Colonic mucosa (tissue), 4 donors: ENCODE data around the gene ENSA. TPM values are rescaled to one million over a fixed set of nuclear protein-coding genes. Genes with fewer than 3 reads are reported as not detected.
"Not testable (repeated sequence)": the region's sequence is repeated elsewhere in the genome, so short reads cannot be mapped to it uniquely, and the experiment has no call there.

Source experiments
- DNase-seq: peaks from one replicate; pipeline ENCODE4 v3.0.0-alpha.2; 2020
- H3K27ac ChIP-seq: fragments of 200-600 bp; one replicate; pipeline ENCODE4 v1.8.0; 2021
- H3K27me3 ChIP-seq: fragments of 200-600 bp; one replicate; pipeline ENCODE4 v1.8.0; 2021
- H3K36me3 ChIP-seq: fragments of 200-600 bp; one replicate; pipeline ENCODE4 v1.8.0; 2021
- H3K4me1 ChIP-seq: fragments of 200-600 bp; one replicate; pipeline ENCODE4 v1.8.0; 2021; ENCODE audit warnings: mild to moderate bottlenecking
- H3K4me3 ChIP-seq: fragments of 200-600 bp; one replicate; pipeline ENCODE4 v1.8.0; 2021
- H3K9ac ChIP-seq, 2 donors: one replicate each; pipeline ENCODE4 v1.7.0; 2013; ENCODE audit warnings: control low read depth in 2 of 2, low read depth in 2 of 2, low read length in 2 of 2
- H3K9me3 ChIP-seq: fragments of 200-600 bp; one replicate; pipeline ENCODE4 v1.8.0; 2021
- CTCF ChIP-seq: fragments of 200-600 bp; IDR thresholded peaks from one replicate; pipeline ENCODE4 v1.8.0; 2022; ENCODE audit warnings: antibody characterized with exemption, mild to moderate bottlenecking
- intact Hi-C: fragments of 100-400 bp; cut with DNase I; formaldehyde crosslinking; loops from one replicate; pipeline ENCODE4 v1.14.1; 2022
- total RNA-seq, 2 donors: library from RNA; stranded (reverse); fragmentation: NEBNext Ultra II Directional in 1 of 2; extraction: Animal tissue kit (Norgen Biotek cat#: 25700) in 1 of 2; gene quantifications; one replicate each; pipeline ENCODE4 v1.2.1, GENCODE V29; 2021
- donor health status: healthy.
- donor health status: DM: no; HTN: no; CAD: no.
- donor health status: DM: no; HTN: no; CAD: no.

Gene ENSA
- total RNA-seq, 2 donors from 2014 or later = 199 to 227 TPM

DNA sequence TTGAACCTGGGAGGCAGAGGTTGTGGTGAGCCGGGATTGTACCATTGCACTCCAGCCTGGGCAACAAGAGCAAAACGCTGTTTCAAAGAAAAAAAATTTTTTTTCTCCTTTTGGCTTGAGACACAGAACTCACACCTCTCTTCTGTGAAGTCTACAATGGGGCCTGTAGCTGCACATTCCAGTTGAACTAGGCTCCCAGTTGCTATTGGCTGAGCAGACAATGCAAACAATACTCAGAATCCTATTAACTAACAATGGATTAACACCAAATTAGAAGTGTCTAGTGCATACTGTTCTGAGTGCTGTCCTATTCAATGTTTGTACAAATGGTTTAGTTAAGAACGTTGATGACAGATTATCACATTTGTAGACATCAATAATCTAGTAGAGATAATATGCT lies 32.4 kb downstream of the ENSA start:
- intact Hi-C loops = no loop called here

DNA sequence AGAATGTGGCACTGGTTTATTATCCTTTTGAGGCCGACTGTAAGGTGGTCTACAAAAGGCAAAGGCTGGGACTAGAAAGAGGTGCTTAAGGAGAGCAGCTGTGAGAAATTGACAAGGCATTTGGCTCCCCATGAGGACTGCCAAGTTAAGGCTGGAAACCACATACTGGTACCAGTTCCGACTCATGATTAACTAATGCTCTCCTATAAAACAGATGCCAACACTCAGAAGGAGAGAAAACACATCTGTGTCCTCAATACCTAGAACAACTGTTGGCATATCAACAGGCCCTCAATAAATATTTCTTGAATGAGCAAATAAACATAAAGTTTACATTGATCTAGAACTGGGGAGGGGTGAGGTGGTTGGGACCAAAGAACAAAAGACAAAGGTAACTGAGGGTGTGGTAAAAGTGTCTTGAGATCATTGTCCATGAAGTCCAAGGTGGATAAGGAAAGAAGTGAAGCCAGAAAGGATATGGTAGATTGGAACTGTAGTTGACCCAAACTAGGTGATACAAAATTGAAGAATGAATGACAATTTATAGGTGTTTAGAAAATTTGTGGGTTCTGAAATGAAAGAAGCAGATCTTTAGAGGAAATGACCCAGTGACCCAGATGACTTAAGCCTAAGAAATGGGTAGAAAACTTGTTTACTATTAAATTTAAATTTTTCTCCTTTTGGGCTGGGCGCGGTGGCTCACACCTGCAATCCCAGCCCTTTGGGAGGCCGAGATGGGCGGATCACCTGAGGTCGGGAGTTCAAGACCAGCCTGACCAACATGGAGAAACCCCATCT lies 33.1 kb downstream of the ENSA start:
- H3K27me3 ChIP-seq = no peaks in the 10 kb centered on the region
- DNase-seq = no peak
- H3K36me3 ChIP-seq = no peaks in the 10 kb centered on the region
- TF ChIP-seq CTCF = no peak
- H3K9me3 ChIP-seq = no peaks in the 10 kb centered on the region
- intact Hi-C loops = no loop called here
- H3K4me1 ChIP-seq = no peaks in the 10 kb centered on the region
- no peak overlapping the region for H3K4me3 ChIP-seq
- no peak overlapping the region for H3K9ac ChIP-seq
- no peak overlapping the region for H3K27ac ChIP-seq

More for the DNA sequence above, 32.4 kb downstream of the ENSA start:
- H3K4me1 ChIP-seq = no peaks in the 10 kb centered on the region
- H3K9me3 ChIP-seq = no peaks in the 10 kb centered on the region
- DNase-seq = no peak
- H3K4me3 ChIP-seq = no peak overlapping the region
- TF ChIP-seq CTCF = no peak
- H3K27ac ChIP-seq = no peak overlapping the region
- no peaks in the 10 kb centered on the region for H3K27me3 ChIP-seq
- H3K36me3 ChIP-seq = no peaks in the 10 kb centered on the region
- no peak overlapping the region for H3K9ac ChIP-seq

DNA sequence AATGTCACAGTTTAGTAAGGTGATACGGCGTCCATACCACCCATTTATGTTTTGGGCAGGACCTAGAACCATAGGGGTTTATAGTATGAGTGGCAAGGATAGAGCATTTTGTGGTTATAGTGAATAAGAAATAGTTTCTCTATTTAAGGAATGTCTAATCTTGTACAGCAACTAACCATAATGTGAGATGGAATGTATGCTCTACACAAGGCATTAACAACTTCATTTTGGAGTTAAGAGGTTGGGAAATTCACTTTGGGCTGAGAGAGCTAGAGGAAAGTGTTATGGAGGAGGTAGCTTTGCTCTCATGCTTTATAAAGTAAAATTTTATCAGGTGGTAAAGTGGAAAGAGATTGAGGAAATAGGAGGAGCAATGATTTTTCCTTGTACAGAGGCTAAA lies 47.0 kb downstream of the ENSA start:
- H3K9me3 ChIP-seq = no peaks in the 10 kb centered on the region
- no peaks in the 10 kb centered on the region for H3K4me1 ChIP-seq
- intact Hi-C loops = no loop called here
- H3K36me3 ChIP-seq = no peaks in the 10 kb centered on the region
- no peak overlapping the region for H3K4me3 ChIP-seq
- no peak overlapping the region for H3K9ac ChIP-seq
- H3K27ac ChIP-seq = peak overlapping the region; percentile 10
- H3K27me3 ChIP-seq = no peaks in the 10 kb centered on the region
- DNase-seq = no peak
- no peak for TF ChIP-seq CTCF

GRCh38 chr1:150581962-150582361 lies 47.5 kb downstream of the ENSA start:
- H3K27ac ChIP-seq = peak overlapping the region; percentile 10
- DNase-seq, intact Hi-C loops, H3K4me1 ChIP-seq, H3K9ac ChIP-seq, H3K9me3 ChIP-seq, H3K4me3 ChIP-seq, H3K36me3 ChIP-seq, H3K27me3 ChIP-seq: not testable (repeated sequence)

DNA sequence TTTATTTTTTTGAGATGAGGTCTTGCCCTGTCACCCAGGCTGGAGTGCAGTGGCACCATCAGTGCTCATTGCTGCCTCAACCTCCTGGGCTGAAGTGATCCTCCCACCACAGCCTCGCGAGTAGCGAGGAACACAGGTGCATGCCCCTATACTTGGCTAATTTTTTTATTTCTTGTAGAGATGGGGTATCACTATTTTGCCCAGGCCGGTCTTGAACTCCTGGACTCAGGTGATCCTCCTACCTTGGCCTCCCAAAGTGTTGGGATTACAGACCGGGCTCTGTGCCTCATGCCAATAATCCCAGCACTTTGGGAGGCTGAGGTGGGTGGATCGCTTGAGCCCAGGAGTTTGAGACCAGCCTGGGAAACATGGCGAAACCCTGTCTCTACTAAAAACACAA lies 48.0 kb downstream of the ENSA start:
- H3K9me3 ChIP-seq, intact Hi-C loops, H3K4me3 ChIP-seq, H3K27ac ChIP-seq, H3K4me1 ChIP-seq, H3K9ac ChIP-seq, H3K27me3 ChIP-seq, H3K36me3 ChIP-seq, DNase-seq: not testable (repeated sequence)

DNA sequence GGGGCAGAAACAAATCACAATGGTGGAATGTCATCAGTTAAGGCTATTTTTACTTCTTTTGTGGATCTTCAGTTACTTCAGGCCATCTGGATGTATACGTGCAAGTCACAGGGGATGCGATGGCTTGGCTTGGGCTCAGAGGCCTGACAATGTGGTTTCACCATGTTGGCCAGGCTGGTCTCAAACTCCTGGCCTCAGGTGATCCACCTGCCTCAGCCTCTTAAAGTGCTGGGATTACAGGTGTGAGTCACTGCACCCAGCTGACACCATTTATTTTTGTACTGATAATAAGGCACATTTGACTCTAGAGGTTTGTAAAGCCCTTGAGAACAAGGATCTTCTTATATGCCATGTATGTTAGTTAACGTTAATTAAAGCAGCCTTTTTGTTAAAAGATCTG lies 48.4 kb downstream of the ENSA start:
- H3K4me1 ChIP-seq, H3K9ac ChIP-seq, H3K9me3 ChIP-seq, H3K27ac ChIP-seq, H3K4me3 ChIP-seq, intact Hi-C loops, DNase-seq, H3K36me3 ChIP-seq, H3K27me3 ChIP-seq: not testable (repeated sequence)

DNA sequence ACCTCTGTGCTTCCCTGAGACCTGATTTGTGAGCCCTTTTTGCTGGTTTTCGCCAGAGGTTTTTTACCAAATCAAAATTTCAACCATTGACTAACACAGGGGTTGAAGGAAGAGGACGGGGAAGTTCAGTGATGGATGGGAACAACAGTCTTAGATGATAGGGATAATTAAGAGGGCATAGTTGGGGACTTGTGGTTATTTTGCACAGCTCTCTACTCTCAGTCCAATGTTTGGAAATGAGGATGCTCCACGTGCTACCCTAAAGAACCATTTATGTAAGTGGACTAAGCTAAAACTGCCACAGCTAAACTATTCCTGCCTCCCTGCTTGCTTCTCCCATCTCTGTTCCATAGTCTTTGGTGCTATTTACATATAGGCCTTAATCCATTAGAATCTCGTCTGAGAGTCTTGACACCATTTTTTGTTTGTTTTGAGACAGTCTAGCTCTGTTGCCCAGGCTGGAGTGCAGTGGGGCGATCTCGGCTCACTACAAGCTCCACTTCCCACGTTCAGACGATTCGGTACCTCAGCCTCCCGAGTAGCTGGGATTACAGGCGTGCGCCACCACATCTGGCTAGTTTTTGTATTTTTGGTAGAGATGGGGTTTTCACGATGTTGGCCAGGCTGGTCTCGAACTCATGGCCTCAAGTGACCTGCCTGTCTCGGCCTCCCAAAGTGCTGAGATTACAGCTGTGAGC lies 49.3 kb downstream of the ENSA start:
- H3K4me1 ChIP-seq = no peaks in the 10 kb centered on the region
- no peaks in the 10 kb centered on the region for H3K36me3 ChIP-seq
- H3K27ac ChIP-seq = peak overlapping the region; percentile 98
- no peak for TF ChIP-seq CTCF
- DNase-seq = no peak
- H3K27me3 ChIP-seq = no peaks in the 10 kb centered on the region
- intact Hi-C loops = loop anchor here (5.0 kb wide), 1 partner anchor 42 kb away; no protein-coding TSS in a partner anchor
- peak overlapping the region; percentile 87 for H3K4me3 ChIP-seq
- H3K9me3 ChIP-seq = no peaks in the 10 kb centered on the region
- peak overlapping the region; percentile 61 to 99 for H3K9ac ChIP-seq
